Kidney glomerular epithelial cell (primary cell): ENCODE data around the gene CREB1.
"Not testable (repeated sequence)": the region's sequence is repeated elsewhere in the genome, so short reads cannot be mapped to it uniquely, and the experiment has no call there.

Source experiments
- DNase-seq: peaks from one replicate; lab custom pipeline; 2025; lab: John Stamatoyannopoulos, UW

Gene CREB1

GRCh38 chr2:207529330-207530159 lies at the start of gene CREB1:
Gene CREB1 (plus strand): TSS chr2:207529962. CDS start chr2:207555636, 25,674 bp downstream.
- DNase-seq: peak; percentile 100

- no peak for DNase-seq
Observed at GRCh38 chr2:207480521-207481040, 49.2 kb upstream of the CREB1 start.

GRCh38 chr2:207481924-207482323 lies 47.8 kb upstream of the CREB1 start:
- DNase-seq: no peak

GRCh38 chr2:207482630-207483029 lies 47.1 kb upstream of the CREB1 start:
- DNase-seq: no peak

GRCh38 chr2:207483066-207483465 lies 46.7 kb upstream of the CREB1 start:
- DNase-seq: no peak

GRCh38 chr2:207483477-207483876 lies 46.3 kb upstream of the CREB1 start:
- DNase-seq: no peak

- no peak for DNase-seq
Observed at GRCh38 chr2:207484444-207485391, 45.0 kb upstream of the CREB1 start.

GRCh38 chr2:207487650-207488311 lies 42.0 kb upstream of the CREB1 start:
- DNase-seq: peak; percentile 66

- no peak for DNase-seq
Observed at GRCh38 chr2:207489251-207489650, 40.5 kb upstream of the CREB1 start.

- no peak for DNase-seq
Observed at GRCh38 chr2:207490441-207490840, 39.3 kb upstream of the CREB1 start.

GRCh38 chr2:207491086-207491485 lies 38.7 kb upstream of the CREB1 start:
- no peak for DNase-seq

- no peak for DNase-seq
Observed at GRCh38 chr2:207491956-207492355, 37.8 kb upstream of the CREB1 start.

- no peak for DNase-seq
Observed at GRCh38 chr2:207492461-207492860, 37.3 kb upstream of the CREB1 start.

GRCh38 chr2:207494137-207494536 lies 35.6 kb upstream of the CREB1 start:
- DNase-seq: no peak

- DNase-seq: not testable (repeated sequence)
Observed at GRCh38 chr2:207496936-207497335, 32.8 kb upstream of the CREB1 start.

- no peak for DNase-seq
Observed at GRCh38 chr2:207497596-207497995, 32.2 kb upstream of the CREB1 start.

- no peak for DNase-seq
Observed at GRCh38 chr2:207498427-207498826, 31.3 kb upstream of the CREB1 start.

GRCh38 chr2:207499114-207499513 lies 30.6 kb upstream of the CREB1 start:
- DNase-seq: no peak

- no peak for DNase-seq
Observed at GRCh38 chr2:207501802-207502576, 27.8 kb upstream of the CREB1 start.

- no peak for DNase-seq
Observed at GRCh38 chr2:207502577-207503198, 27.1 kb upstream of the CREB1 start.

- no peak for DNase-seq
Observed at GRCh38 chr2:207503234-207503633, 26.5 kb upstream of the CREB1 start.
